WI38 (cell line): Measurements from ENCODE around the gene MAP3K20.

ENCODE experiments used
- H3K4me3 ChIP-seq: 2 replicates; pipeline ENCODE4 v1.5.1; 2011; ENCODE audit warnings: low read depth, mild to moderate bottlenecking, control low read depth, low read length
- CTCF ChIP-seq: IDR thresholded peaks from 2 replicates; pipeline ENCODE4 v1.5.1; 2012; ENCODE audit warnings: low read depth, mild to moderate bottlenecking, control low read depth, low read length

Gene MAP3K20

GRCh38 chr2:173043897-173044519 is 31.6 kb upstream of the MAP3K20 start:
- no peak overlapping the region for H3K4me3 ChIP-seq
- TF ChIP-seq CTCF = no peak

- H3K4me3 ChIP-seq = no peak overlapping the region
- TF ChIP-seq CTCF = no peak
These were observed 31.0 kb upstream of the MAP3K20 start for GRCh38 chr2:173044686-173045085.

DNA sequence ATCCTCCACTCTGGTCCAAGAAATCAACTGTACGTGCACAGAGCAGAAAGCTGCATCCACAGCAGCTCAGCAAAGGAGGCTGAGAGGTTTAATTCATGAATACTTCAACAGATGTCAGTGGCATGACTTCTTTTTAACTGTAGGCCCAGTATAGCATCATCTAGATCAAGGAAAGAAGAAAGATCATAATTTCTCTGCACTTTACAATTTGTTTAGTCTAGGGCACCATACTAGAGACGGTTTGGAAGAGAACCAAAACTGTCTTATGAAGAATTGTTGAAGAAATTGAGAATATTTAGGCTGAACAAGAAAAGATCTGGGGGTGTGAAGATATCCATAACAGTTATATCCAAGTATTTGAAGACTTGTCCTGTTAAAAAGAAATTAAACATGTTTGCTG is 30.5 kb upstream of the MAP3K20 start:
- no peak for TF ChIP-seq CTCF

GRCh38 chr2:173048522-173048896 is 27.1 kb upstream of the MAP3K20 start:
- no peak overlapping the region for H3K4me3 ChIP-seq
- TF ChIP-seq CTCF = no peak

More for the DNA sequence above, 30.5 kb upstream of the MAP3K20 start:
- H3K4me3 ChIP-seq = no peak overlapping the region

DNA sequence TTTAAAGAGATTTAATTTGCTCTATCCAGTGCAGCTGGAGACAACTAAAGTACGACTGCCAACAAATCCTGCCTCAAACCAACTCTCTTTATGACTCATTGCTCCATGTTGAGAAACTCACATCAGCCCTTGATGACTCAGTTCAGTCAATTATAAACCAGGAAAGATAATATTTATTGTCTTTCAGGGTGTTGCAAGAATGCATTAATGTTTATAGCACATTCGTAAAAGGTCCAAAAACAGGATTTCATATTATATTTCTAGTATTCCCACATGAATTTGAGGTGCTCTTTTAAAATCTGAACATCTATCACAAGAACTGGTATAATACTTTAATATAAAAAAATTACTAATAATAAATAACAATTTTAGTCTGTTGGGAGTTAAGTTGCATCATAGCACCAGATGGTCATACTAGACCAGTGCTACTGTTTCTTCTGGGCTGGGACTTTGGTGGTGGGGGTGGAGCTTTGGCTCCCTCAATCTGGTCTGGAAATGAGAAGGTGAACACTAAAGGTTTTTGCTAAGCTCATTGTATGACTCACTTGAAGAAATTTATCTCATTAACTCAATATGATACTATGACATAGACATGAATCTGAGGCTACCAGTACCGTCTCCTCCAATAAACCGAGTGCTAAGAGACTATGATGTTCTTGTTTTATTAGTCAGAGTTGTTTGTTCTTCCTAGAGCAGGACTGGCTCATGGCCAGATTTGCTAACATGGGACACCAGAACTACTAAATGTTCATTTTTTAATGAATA is 26.6 kb upstream of the MAP3K20 start:
- TF ChIP-seq CTCF = no peak
- no peak overlapping the region for H3K4me3 ChIP-seq

GRCh38 chr2:173049831-173050230 is 25.8 kb upstream of the MAP3K20 start:
- TF ChIP-seq CTCF = no peak
- no peak overlapping the region for H3K4me3 ChIP-seq

- no peak for TF ChIP-seq CTCF
- H3K4me3 ChIP-seq = no peak overlapping the region
These were observed 25.0 kb upstream of the MAP3K20 start for GRCh38 chr2:173050684-173051083.
